ENCODE data around the gene LRIT3. TPM values are rescaled to one million over a fixed set of nuclear protein-coding genes. Genes with fewer than 3 reads are reported as not detected.

The LRIT3 gene
- total RNA-seq, 4 donors from 2014 or later = 0.27 to 0.63 (median 0.39) TPM

GRCh38 chr4:109902559-109903251, 54.8 kb downstream of the LRIT3 start:
- TF ChIP-seq POLR2A (IDR thresholded peaks at IDR 0.05) (no peak), CTCF (IDR thresholded peaks at IDR 0.05) (no peak)
- Histone ChIP-seq H3K4me3 (replicated peaks in 1 of 3) (no peak overlapping the region), H3K4me1 (no peaks in the 10 kb centered on the region), H3K27me3 (no peaks in the 10 kb centered on the region), H3K36me3 (no peaks in the 10 kb centered on the region), H3K9me3 (no peaks in the 10 kb centered on the region), H3K27ac (no peak overlapping the region)
- intact Hi-C loops (cut with DNase I) = no loop called here
- WGBS, 2 donors = 85 to 86% methylated on average over 8 of the region's 8 CpGs
- no peak for DNase-seq

DNA sequence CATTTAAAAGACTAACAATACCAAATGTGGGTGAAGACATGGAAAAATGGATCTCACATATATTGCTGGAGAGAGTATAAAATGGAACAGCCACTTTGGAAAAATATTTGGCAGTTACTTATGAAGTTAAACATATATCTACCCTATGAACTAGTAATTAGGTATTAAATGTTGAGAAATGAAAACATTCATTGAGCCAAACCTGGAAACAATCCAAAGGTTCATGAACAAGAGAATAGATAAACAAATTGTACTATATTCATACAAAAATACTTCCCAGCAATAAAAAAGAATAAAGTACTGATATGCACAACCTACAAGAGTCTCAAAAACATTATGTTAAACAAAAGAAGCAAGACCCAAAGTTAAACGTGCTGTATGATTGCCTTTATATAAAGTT, 60.8 kb downstream of the LRIT3 start:
- Histone ChIP-seq H3K36me3 (no peaks in the 10 kb centered on the region), H3K27me3 (no peaks in the 10 kb centered on the region), H3K4me1 (peaks cover 0 to 4% of the 10 kb centered on the region in 2 donors), H3K4me3 (replicated peaks in 1 of 3) (no peak overlapping the region), H3K27ac (no peak overlapping the region), H3K9me3 (no peaks in the 10 kb centered on the region)
- no peak for TF ChIP-seq CTCF (IDR thresholded peaks at IDR 0.05)
- no peak for TF ChIP-seq POLR2A (IDR thresholded peaks at IDR 0.05)
- intact Hi-C loops (cut with DNase I) = no loop called here
- WGBS, 2 donors = 64 to 70% methylated on average over 1 of the region's 1 CpG
- no peak for DNase-seq

DNA sequence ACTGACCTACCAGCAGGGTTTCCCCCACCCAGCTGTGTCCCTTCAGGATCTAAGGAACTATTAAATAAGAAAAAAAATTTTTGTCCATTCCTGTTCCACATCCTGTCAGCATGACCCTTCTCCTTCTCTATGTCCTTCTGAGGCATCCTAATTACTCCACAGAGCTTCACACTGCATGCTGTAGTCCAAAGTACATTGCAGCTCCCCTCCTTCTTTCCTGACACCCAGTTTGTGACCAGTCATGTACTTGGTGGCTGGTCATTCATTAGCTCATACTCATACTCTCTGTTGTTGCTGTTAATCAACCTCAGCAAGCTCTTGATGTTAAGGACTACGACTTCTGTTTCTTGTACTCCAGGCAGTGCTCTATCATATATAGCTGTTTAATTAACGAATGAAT, 62.3 kb downstream of the LRIT3 start:
- intact Hi-C loops (cut with DNase I) = no loop called here
- Histone ChIP-seq H3K27me3 (no peaks in the 10 kb centered on the region), H3K4me1 (peaks cover 0 to 4% of the 10 kb centered on the region in 2 donors), H3K4me3 (replicated peaks in 1 of 3) (no peak overlapping the region), H3K36me3 (no peaks in the 10 kb centered on the region), H3K9me3 (no peaks in the 10 kb centered on the region), H3K27ac (no peak overlapping the region)
- 91 to 93% methylated on average over 2 of the region's 2 CpGs for WGBS, 2 donors
- TF ChIP-seq CTCF (IDR thresholded peaks at IDR 0.05) = no peak
- no peak for DNase-seq

GRCh38 chr4:109912706-109913595, 65.0 kb downstream of the LRIT3 start, which contains the start of gene EGF:
Gene EGF (plus strand): TSS chr4:109912883. CDS start chr4:109913336, 453 bp downstream.
- H3K4me1 ChIP-seq = peaks cover 0 to 4% of the 10 kb centered on the region in 2 donors
- no peaks in the 10 kb centered on the region for H3K9me3 ChIP-seq
- TF ChIP-seq POLR2A (IDR thresholded peaks at IDR 0.05) = peak in 1 of 2 donors; percentile 55
- TF ChIP-seq CTCF (IDR thresholded peaks at IDR 0.05) = no peak
- peak; percentile 17 to 34 for DNase-seq
- H3K4me3 ChIP-seq (replicated peaks in 1 of 3) = peak within 1 kb of the TSS in 1 of 3 donors; percentile 3
- no peaks in the 10 kb centered on the region for H3K27me3 ChIP-seq
- H3K27ac ChIP-seq = peak within 1 kb of the TSS; percentile 66 to 77 (median 67)
- intact Hi-C loops (cut with DNase I) = no loop called here
- H3K36me3 ChIP-seq = no peaks in the 10 kb centered on the region
- 41 to 45% methylated on average over 9 of the region's 9 CpGs for WGBS, 2 donors
